ENCODE data around the gene VPS18. TPM values are rescaled to one million over a fixed set of nuclear protein-coding genes. Genes with fewer than 3 reads are reported as not detected.

The VPS18 gene
- total and polyA plus RNA-seq, 2 experiments from 2014 or later = 5.9 to 42.5 TPM

DNA sequence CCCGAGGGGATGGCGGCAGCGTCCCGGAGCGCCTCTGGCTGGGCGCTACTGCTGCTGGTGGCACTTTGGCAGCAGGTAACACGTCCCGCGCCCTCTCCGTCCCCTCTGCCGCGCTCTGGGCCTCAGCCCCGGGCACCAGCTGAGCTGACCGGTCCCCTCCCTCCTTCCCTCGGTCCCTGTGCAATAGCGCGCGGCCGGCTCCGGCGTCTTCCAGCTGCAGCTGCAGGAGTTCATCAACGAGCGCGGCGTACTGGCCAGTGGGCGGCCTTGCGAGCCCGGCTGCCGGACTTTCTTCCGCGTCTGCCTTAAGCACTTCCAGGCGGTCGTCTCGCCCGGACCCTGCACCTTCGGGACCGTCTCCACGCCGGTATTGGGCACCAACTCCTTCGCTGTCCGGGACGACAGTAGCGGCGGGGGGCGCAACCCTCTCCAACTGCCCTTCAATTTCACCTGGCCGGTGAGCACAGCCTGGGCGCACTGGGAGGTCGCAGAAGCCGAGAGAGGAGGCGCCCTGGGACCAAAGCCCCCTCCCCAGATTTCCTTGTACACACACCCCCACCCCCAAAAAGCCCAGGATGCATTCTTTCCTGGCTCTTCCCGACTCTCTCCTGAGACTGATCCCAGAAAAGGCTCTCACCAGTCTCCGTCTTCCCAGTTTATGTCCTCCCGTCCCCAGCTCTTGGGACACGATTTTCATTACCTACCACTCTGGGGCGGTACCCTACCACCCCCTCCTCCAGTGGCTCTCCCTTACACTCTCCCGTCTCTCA lies 35.6 kb downstream of the VPS18 start (continued):
- TF ChIP-seq, protein P1, sequence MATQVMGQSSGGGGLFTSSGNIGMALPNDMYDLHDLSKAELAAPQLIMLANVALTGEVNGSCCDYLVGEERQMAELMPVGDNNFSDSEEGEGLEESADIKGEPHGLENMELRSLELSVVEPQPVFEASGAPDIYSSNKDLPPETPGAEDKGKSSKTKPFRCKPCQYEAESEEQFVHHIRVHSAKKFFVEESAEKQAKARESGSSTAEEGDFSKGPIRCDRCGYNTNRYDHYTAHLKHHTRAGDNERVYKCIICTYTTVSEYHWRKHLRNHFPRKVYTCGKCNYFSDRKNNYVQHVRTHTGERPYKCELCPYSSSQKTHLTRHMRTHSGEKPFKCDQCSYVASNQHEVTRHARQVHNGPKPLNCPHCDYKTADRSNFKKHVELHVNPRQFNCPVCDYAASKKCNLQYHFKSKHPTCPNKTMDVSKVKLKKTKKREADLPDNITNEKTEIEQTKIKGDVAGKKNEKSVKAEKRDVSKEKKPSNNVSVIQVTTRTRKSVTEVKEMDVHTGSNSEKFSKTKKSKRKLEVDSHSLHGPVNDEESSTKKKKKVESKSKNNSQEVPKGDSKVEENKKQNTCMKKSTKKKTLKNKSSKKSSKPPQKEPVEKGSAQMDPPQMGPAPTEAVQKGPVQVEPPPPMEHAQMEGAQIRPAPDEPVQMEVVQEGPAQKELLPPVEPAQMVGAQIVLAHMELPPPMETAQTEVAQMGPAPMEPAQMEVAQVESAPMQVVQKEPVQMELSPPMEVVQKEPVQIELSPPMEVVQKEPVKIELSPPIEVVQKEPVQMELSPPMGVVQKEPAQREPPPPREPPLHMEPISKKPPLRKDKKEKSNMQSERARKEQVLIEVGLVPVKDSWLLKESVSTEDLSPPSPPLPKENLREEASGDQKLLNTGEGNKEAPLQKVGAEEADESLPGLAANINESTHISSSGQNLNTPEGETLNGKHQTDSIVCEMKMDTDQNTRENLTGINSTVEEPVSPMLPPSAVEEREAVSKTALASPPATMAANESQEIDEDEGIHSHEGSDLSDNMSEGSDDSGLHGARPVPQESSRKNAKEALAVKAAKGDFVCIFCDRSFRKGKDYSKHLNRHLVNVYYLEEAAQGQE (IDR thresholded peaks at IDR 0.05; ENCODE audit: unreplicated experiment) = no peak
- TF ChIP-seq POLR2AphosphoS5 (IDR thresholded peaks at IDR 0.05; ENCODE audit: low read depth) (no peak), STAT1 (IDR thresholded peaks at IDR 0.05; ENCODE audit: unreplicated experiment) (no peak), ZNF331 (CRISPR knock-in tag; IDR thresholded peaks at IDR 0.05; ENCODE audit: low read depth) (no peak), EZH2phosphoT487 (IDR thresholded peaks at IDR 0.05; ENCODE audit: unreplicated experiment) (peak; percentile 16), CREB1 (CRISPR knock-in tag; IDR thresholded peaks at IDR 0.05; ENCODE audit: low read depth) (no peak), EZH2 (IDR thresholded peaks at IDR 0.05; ENCODE audit: low read depth, unreplicated experiment) (peak; percentile 73), NANOG (IDR thresholded peaks at IDR 0.05; ENCODE audit: borderline replicate concordance) (no peak)

DNA sequence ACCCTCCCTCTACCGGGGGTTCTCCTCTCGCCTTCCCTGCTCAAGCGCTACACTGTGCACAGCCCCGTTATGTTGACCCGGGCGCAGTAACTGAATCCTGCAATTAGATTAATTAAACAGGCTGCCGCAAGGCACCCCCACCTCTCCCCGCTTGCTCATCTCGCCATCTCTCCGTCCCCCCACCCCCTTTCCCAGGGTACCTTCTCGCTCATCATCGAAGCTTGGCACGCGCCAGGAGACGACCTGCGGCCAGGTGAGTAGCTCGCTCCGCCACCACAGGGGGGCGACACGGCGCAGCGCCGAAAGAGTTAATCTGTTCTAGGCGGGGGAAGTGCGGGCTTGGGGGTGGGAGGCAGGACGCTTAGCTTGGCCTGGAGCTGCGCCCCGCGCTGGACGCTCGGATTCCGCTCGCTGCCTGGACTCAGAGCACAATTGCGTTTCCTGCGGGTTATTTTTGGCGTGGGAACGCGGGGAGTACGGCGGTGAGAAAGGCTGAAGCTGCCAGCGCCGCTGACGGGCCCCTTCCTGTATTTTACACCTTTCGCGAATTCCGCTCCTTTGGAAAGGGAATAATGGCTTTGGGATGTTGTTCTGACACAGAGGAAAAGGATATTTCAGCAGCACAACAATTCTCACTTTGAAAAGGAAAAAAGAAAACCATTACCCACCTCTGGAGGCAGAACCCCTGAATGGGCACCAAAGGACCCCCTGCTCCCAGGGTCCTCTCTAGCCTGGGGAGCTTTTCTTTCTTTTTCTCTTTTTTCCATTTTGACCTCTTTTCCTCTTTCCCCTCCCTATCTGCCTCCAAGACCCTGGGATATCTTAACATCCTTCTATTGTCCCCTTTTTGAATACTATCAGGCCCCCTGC lies 36.4 kb downstream of the VPS18 start:
- peaks cover 91% of the 10 kb centered on the region for H3K27me3 Mint-ChIP-seq (ENCODE audit: insufficient read depth, low read depth, poor library complexity)
- H3K9me2 ChIP-seq (ENCODE audit: insufficient read depth) = no peaks in the 10 kb centered on the region
- DNase-seq (ENCODE audit: low spot score) (peak; percentile 92), ATAC-seq (peak; percentile 12)
- no peaks in the 10 kb centered on the region; the same call in 2 of the 3 replicates for H3K36me3 Mint-ChIP-seq (ENCODE audit: low read depth)
- H3K27ac ChIP-seq (ENCODE audit: low read depth) = no peak overlapping the region
- H4K20me1 ChIP-seq (replicated peaks; ENCODE audit: insufficient read depth) = peaks cover 14% of the 10 kb centered on the region; the same call in 1 of the 2 replicates
- H3K9me3 Mint-ChIP-seq = no peaks in the 10 kb centered on the region; the same call in 2 of the 3 replicates
- H3K27me3 ChIP-seq (ENCODE audit: insufficient read depth) = peaks cover 81% of the 10 kb centered on the region
- peak overlapping the region; percentile 88 for H3K4me3 ChIP-seq
- peaks cover 19% of the 10 kb centered on the region for H3F3A ChIP-seq (replicated peaks; ENCODE audit: low read depth)
- TF ChIP-seq, protein P2, sequence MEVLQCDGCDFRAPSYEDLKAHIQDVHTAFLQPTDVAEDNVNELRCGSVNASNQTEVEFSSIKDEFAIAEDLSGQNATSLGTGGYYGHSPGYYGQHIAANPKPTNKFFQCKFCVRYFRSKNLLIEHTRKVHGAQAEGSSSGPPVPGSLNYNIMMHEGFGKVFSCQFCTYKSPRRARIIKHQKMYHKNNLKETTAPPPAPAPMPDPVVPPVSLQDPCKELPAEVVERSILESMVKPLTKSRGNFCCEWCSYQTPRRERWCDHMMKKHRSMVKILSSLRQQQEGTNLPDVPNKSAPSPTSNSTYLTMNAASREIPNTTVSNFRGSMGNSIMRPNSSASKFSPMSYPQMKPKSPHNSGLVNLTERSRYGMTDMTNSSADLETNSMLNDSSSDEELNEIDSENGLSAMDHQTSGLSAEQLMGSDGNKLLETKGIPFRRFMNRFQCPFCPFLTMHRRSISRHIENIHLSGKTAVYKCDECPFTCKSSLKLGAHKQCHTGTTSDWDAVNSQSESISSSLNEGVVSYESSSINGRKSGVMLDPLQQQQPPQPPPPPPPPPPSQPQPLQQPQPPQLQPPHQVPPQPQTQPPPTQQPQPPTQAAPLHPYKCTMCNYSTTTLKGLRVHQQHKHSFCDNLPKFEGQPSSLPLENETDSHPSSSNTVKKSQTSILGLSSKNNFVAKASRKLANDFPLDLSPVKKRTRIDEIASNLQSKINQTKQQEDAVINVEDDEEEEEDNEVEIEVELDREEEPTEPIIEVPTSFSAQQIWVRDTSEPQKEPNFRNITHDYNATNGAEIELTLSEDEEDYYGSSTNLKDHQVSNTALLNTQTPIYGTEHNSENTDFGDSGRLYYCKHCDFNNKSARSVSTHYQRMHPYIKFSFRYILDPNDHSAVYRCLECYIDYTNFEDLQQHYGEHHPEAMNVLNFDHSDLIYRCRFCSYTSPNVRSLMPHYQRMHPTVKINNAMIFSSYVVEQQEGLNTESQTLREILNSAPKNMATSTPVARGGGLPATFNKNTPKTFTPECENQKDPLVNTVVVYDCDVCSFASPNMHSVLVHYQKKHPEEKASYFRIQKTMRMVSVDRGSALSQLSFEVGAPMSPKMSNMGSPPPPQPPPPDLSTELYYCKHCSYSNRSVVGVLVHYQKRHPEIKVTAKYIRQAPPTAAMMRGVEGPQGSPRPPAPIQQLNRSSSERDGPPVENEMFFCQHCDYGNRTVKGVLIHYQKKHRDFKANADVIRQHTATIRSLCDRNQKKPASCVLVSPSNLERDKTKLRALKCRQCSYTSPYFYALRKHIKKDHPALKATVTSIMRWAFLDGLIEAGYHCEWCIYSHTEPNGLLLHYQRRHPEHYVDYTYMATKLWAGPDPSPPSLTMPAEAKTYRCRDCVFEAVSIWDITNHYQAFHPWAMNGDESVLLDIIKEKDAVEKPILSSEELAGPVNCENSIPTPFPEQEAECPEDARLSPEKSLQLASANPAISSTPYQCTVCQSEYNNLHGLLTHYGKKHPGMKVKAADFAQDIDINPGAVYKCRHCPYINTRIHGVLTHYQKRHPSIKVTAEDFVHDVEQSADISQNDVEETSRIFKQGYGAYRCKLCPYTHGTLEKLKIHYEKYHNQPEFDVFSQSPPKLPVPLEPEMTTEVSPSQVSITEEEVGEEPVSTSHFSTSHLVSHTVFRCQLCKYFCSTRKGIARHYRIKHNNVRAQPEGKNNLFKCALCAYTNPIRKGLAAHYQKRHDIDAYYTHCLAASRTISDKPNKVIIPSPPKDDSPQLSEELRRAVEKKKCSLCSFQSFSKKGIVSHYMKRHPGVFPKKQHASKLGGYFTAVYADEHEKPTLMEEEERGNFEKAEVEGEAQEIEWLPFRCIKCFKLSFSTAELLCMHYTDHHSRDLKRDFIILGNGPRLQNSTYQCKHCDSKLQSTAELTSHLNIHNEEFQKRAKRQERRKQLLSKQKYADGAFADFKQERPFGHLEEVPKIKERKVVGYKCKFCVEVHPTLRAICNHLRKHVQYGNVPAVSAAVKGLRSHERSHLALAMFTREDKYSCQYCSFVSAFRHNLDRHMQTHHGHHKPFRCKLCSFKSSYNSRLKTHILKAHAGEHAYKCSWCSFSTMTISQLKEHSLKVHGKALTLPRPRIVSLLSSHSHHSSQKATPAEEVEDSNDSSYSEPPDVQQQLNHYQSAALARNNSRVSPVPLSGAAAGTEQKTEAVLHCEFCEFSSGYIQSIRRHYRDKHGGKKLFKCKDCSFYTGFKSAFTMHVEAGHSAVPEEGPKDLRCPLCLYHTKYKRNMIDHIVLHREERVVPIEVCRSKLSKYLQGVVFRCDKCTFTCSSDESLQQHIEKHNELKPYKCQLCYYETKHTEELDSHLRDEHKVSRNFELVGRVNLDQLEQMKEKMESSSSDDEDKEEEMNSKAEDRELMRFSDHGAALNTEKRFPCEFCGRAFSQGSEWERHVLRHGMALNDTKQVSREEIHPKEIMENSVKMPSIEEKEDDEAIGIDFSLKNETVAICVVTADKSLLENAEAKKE (CRISPR knock-in tag; IDR thresholded peaks at IDR 0.05) = no peak
- TF ChIP-seq, protein P3, sequence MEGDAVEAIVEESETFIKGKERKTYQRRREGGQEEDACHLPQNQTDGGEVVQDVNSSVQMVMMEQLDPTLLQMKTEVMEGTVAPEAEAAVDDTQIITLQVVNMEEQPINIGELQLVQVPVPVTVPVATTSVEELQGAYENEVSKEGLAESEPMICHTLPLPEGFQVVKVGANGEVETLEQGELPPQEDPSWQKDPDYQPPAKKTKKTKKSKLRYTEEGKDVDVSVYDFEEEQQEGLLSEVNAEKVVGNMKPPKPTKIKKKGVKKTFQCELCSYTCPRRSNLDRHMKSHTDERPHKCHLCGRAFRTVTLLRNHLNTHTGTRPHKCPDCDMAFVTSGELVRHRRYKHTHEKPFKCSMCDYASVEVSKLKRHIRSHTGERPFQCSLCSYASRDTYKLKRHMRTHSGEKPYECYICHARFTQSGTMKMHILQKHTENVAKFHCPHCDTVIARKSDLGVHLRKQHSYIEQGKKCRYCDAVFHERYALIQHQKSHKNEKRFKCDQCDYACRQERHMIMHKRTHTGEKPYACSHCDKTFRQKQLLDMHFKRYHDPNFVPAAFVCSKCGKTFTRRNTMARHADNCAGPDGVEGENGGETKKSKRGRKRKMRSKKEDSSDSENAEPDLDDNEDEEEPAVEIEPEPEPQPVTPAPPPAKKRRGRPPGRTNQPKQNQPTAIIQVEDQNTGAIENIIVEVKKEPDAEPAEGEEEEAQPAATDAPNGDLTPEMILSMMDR (conservative IDR thresholded peaks at IDR 0.05; ENCODE audit: low read depth in 2 of 2) = peak; percentile 67 to 82
- no peaks in the 10 kb centered on the region for H3K79me2 ChIP-seq (replicated peaks; ENCODE audit: insufficient read depth)
- no peak overlapping the region for H3K27ac Mint-ChIP-seq
- H3K4me1 ChIP-seq (ENCODE audit: insufficient read depth) = peaks cover 23% of the 10 kb centered on the region
- peak overlapping the region; percentile 90; the same call in 1 of the 2 replicates for H2AFZ ChIP-seq
- peaks cover 38% of the 10 kb centered on the region for H3K4me1 Mint-ChIP-seq
- no peaks in the 10 kb centered on the region for H3K36me3 ChIP-seq (ENCODE audit: insufficient read depth)
- H3K4me2 ChIP-seq = peak overlapping the region; percentile 99
- peak overlapping the region; percentile 78 for H3K4me3 Mint-ChIP-seq
